ENCODE data around the gene ATAD1. TPM values are rescaled to one million over a fixed set of nuclear protein-coding genes. Genes with fewer than 3 reads are reported as not detected.
"Not testable (repeated sequence)": the region's sequence is repeated elsewhere in the genome, so short reads cannot be mapped to it uniquely, and the experiment has no call there.

The ATAD1 gene
- total RNA-seq, 1 donor from 2014 or later = 63.2 TPM

- Histone ChIP-seq H3K4me1 (no peaks in the 10 kb centered on the region), H3K27me3 (no peaks in the 10 kb centered on the region), H3K36me3 (no peaks in the 10 kb centered on the region), H3K4me3 (no peak overlapping the region), H2AFZ (replicated peaks) (no peak overlapping the region), H3K4me2 (no peak overlapping the region), H3K27ac (no peak overlapping the region), H4K20me1 (ENCODE audit: low read depth) (no peaks in the 10 kb centered on the region), H3F3A (ENCODE audit: low read depth) (no peaks in the 10 kb centered on the region), H3K9ac (no peak overlapping the region), H3K9me3 (ENCODE audit: low read depth) (no peaks in the 10 kb centered on the region), H3K79me2 (ENCODE audit: low read depth) (no peaks in the 10 kb centered on the region)
- no peak overlapping the region for H3K27ac Mint-ChIP-seq
- no peaks in the 10 kb centered on the region for H3K9me3 Mint-ChIP-seq
- H3K27me3 Mint-ChIP-seq (ENCODE audit: insufficient read depth, low read depth) = no peaks in the 10 kb centered on the region
- peaks cover 5% of the 10 kb centered on the region for H3K4me1 Mint-ChIP-seq
- TF ChIP-seq, protein P1, sequence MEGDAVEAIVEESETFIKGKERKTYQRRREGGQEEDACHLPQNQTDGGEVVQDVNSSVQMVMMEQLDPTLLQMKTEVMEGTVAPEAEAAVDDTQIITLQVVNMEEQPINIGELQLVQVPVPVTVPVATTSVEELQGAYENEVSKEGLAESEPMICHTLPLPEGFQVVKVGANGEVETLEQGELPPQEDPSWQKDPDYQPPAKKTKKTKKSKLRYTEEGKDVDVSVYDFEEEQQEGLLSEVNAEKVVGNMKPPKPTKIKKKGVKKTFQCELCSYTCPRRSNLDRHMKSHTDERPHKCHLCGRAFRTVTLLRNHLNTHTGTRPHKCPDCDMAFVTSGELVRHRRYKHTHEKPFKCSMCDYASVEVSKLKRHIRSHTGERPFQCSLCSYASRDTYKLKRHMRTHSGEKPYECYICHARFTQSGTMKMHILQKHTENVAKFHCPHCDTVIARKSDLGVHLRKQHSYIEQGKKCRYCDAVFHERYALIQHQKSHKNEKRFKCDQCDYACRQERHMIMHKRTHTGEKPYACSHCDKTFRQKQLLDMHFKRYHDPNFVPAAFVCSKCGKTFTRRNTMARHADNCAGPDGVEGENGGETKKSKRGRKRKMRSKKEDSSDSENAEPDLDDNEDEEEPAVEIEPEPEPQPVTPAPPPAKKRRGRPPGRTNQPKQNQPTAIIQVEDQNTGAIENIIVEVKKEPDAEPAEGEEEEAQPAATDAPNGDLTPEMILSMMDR (IDR thresholded peaks at IDR 0.05) = no peak
- TF ChIP-seq EZH2phosphoT487 (IDR thresholded peaks at IDR 0.05) (no peak), EZH2 (IDR thresholded peaks at IDR 0.05) (no peak)
- no peak overlapping the region for H3K4me3 Mint-ChIP-seq
- no peak for DNase-seq (ENCODE audit: low spot score)
- H3K36me3 Mint-ChIP-seq = no peaks in the 10 kb centered on the region
Observed at GRCh38 chr10:87847550-87847949, 29.5 kb upstream of the ATAD1 start.

- H3K27me3 ChIP-seq; H3K79me2 ChIP-seq (ENCODE audit: low read depth); H3K9me3 ChIP-seq (ENCODE audit: low read depth); H4K20me1 ChIP-seq (ENCODE audit: low read depth); H3K4me1 ChIP-seq; H3K27ac ChIP-seq; H3K4me2 ChIP-seq; H3K27me3 Mint-ChIP-seq (ENCODE audit: insufficient read depth, low read depth); H3K9me3 Mint-ChIP-seq; H2AFZ ChIP-seq (replicated peaks); H3K4me3 ChIP-seq; DNase-seq (ENCODE audit: low spot score); H3K27ac Mint-ChIP-seq; H3K4me3 Mint-ChIP-seq; H3K9ac ChIP-seq; H3K36me3 Mint-ChIP-seq; H3K4me1 Mint-ChIP-seq; H3F3A ChIP-seq (ENCODE audit: low read depth); H3K36me3 ChIP-seq: not testable (repeated sequence)
Observed at GRCh38 chr10:87846711-87847110, 28.7 kb upstream of the ATAD1 start.

DNA sequence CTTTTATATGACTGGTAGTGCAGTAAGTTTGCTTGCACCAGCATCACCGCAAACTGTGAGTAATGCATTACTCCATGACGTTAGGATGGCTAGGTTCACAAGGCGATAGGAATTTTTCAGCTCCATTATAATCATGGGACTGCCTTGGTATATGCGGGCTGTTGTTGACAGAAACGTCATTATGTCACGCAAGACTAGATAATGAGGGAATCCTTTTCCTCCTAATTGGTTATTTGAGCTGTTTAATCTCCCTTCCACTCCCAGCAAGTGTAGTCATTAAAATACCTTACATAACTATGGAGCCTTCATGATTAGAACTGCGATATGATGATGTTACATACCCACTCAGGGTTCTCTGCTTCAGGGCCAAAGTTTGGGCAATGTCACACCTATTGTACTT is 28.0 kb upstream of the ATAD1 start:
- no peak overlapping the region for H3K27ac Mint-ChIP-seq
- TF ChIP-seq EZH2phosphoT487 (IDR thresholded peaks at IDR 0.05) = no peak
- TF ChIP-seq, protein P1 (IDR thresholded peaks at IDR 0.05) = no peak
- TF ChIP-seq EZH2 (IDR thresholded peaks at IDR 0.05) = no peak
- H3K9me3 Mint-ChIP-seq = no peaks in the 10 kb centered on the region
- no peak overlapping the region for H3K4me3 ChIP-seq
- no peaks in the 10 kb centered on the region for H4K20me1 ChIP-seq (ENCODE audit: low read depth)
- H3K4me2 ChIP-seq = no peak overlapping the region
- H3K9me3 ChIP-seq (ENCODE audit: low read depth) = no peaks in the 10 kb centered on the region
- no peak overlapping the region for H2AFZ ChIP-seq (replicated peaks)
- no peaks in the 10 kb centered on the region for H3K79me2 ChIP-seq (ENCODE audit: low read depth)
- H3K9ac ChIP-seq = no peak overlapping the region
- peak; percentile 24 for DNase-seq (ENCODE audit: low spot score)
- no peaks in the 10 kb centered on the region for H3K4me1 ChIP-seq
- H3K4me1 Mint-ChIP-seq = peaks cover 2% of the 10 kb centered on the region
- H3K27me3 Mint-ChIP-seq (ENCODE audit: insufficient read depth, low read depth) = no peaks in the 10 kb centered on the region
- H3F3A ChIP-seq (ENCODE audit: low read depth) = no peaks in the 10 kb centered on the region
- H3K27ac ChIP-seq = no peak overlapping the region
- no peaks in the 10 kb centered on the region for H3K27me3 ChIP-seq
- H3K36me3 Mint-ChIP-seq = no peaks in the 10 kb centered on the region
- no peaks in the 10 kb centered on the region for H3K36me3 ChIP-seq
- no peak overlapping the region for H3K4me3 Mint-ChIP-seq

DNA sequence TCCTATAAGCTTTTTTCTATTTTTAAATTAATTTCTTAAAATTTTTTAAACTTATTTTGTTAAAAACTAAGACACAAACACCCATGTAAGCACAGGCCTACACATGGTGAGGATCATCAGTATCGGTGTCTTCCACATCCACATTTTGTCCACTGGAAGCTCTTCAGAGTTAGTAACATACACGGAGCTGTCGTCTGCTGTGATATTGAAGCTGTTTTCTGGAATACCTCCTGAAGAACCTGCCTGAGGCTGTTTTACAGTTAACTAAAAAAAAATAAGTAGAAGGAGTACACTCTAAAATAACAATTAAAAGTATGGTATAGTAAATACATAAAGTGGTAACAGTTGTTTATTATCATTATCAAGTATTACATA is 27.6 kb upstream of the ATAD1 start:
- Histone ChIP-seq H3F3A (ENCODE audit: low read depth) (no peaks in the 10 kb centered on the region), H3K79me2 (ENCODE audit: low read depth) (no peaks in the 10 kb centered on the region), H3K9ac (no peak overlapping the region), H2AFZ (replicated peaks) (no peak overlapping the region), H3K36me3 (no peaks in the 10 kb centered on the region), H3K4me3 (no peak overlapping the region), H4K20me1 (ENCODE audit: low read depth) (no peaks in the 10 kb centered on the region), H3K27me3 (no peaks in the 10 kb centered on the region), H3K4me1 (no peaks in the 10 kb centered on the region), H3K27ac (no peak overlapping the region), H3K9me3 (ENCODE audit: low read depth) (no peaks in the 10 kb centered on the region), H3K4me2 (no peak overlapping the region)
- TF ChIP-seq, protein P1 (IDR thresholded peaks at IDR 0.05) = no peak
- TF ChIP-seq EZH2 (IDR thresholded peaks at IDR 0.05) (no peak), EZH2phosphoT487 (IDR thresholded peaks at IDR 0.05) (no peak)
- H3K27me3 Mint-ChIP-seq (ENCODE audit: insufficient read depth, low read depth) = no peaks in the 10 kb centered on the region
- no peak for DNase-seq (ENCODE audit: low spot score)
- no peak overlapping the region for H3K4me3 Mint-ChIP-seq
- H3K36me3 Mint-ChIP-seq = no peaks in the 10 kb centered on the region
- H3K27ac Mint-ChIP-seq = no peak overlapping the region
- no peaks in the 10 kb centered on the region for H3K9me3 Mint-ChIP-seq
- H3K4me1 Mint-ChIP-seq = no peaks in the 10 kb centered on the region
